T-helper 2 cell (primary cell): Measurements from ENCODE around the gene UBE2O.

ENCODE experiments used
- DNase-seq, 5 experiments: peaks; one replicate each; pipeline versions ENCODE4 v3.0.0 to v3.0.0-alpha.2; 2012 to 2022

Gene UBE2O

GRCh38 chr17:76467366-76467765 lies 14.4 kb upstream of the UBE2O start, which contains the start of gene AANAT:
Gene AANAT, plus strand, starts transcription at chr17:76467603. Its CDS starts 1,144 bp downstream, at chr17:76468747.
- DNase-seq = no peak

- DNase-seq = no peak
Measured at GRCh38 chr17:76466775-76467130, 13.8 kb upstream of the UBE2O start.

- DNase-seq = no peak
Measured at GRCh38 chr17:76462556-76463290, 9.8 kb upstream of the UBE2O start.

- DNase-seq = no peak
Measured at GRCh38 chr17:76461765-76462555, 9.0 kb upstream of the UBE2O start.

- DNase-seq = no peak
Measured at GRCh38 chr17:76459674-76460073, 6.7 kb upstream of the UBE2O start.

GRCh38 chr17:76458580-76459490 lies 5.9 kb upstream of the UBE2O start:
- no peak for DNase-seq

GRCh38 chr17:76453431-76453743 lies 435 bp upstream of the UBE2O start:
- no peak for DNase-seq

GRCh38 chr17:76452127-76452659 lies 759 bp downstream of the UBE2O start:
- DNase-seq = peak in 1 of 5 experiments; percentile 19

GRCh38 chr17:76451506-76451905 lies 1.4 kb downstream of the UBE2O start:
- DNase-seq = no peak

- DNase-seq = no peak
Measured at GRCh38 chr17:76449126-76449525, 3.8 kb downstream of the UBE2O start.

- no peak for DNase-seq
Measured at GRCh38 chr17:76447931-76448652, 4.9 kb downstream of the UBE2O start.

GRCh38 chr17:76446449-76447231 lies 6.3 kb downstream of the UBE2O start:
- DNase-seq = no peak

GRCh38 chr17:76445697-76446448 lies 7.1 kb downstream of the UBE2O start:
- no peak for DNase-seq

GRCh38 chr17:76444518-76445311 lies 8.2 kb downstream of the UBE2O start:
- DNase-seq = no peak

GRCh38 chr17:76442341-76443338 lies 10.3 kb downstream of the UBE2O start:
- DNase-seq = peak in 1 of 5 experiments; percentile 48

GRCh38 chr17:76441686-76442340 lies 11.1 kb downstream of the UBE2O start:
- DNase-seq = no peak

GRCh38 chr17:76440751-76441362 lies 12.1 kb downstream of the UBE2O start:
- DNase-seq = no peak
